T-helper 1 cell (primary cell): ENCODE measurements around the gene GPR156.
"Not testable (repeated sequence)": the region's sequence is repeated elsewhere in the genome, so short reads cannot be mapped to it uniquely, and the experiment has no call there.

ENCODE experiments used
- DNase-seq, 5 donors: peaks; one replicate each; pipeline ENCODE4 v3.0.0-alpha.2; 2012 to 2020

GPR156 gene

GRCh38 chr3:120272286-120272685 lies 12.7 kb downstream of the GPR156 start:
- DNase-seq = no peak

GRCh38 chr3:120265989-120266388 lies 19.0 kb downstream of the GPR156 start:
- DNase-seq = no peak

- DNase-seq = no peak
Observed at GRCh38 chr3:120264963-120265362, 20.1 kb downstream of the GPR156 start.

- no peak for DNase-seq
Observed at GRCh38 chr3:120263792-120264191, 21.2 kb downstream of the GPR156 start.

GRCh38 chr3:120258009-120258408 lies 27.0 kb downstream of the GPR156 start:
- no peak for DNase-seq

- DNase-seq = no peak
Observed at GRCh38 chr3:120245386-120245785, 39.6 kb downstream of the GPR156 start.

- DNase-seq = no peak
Observed at GRCh38 chr3:120244834-120245225, 40.2 kb downstream of the GPR156 start.

GRCh38 chr3:120239644-120240043 lies 45.4 kb downstream of the GPR156 start:
- no peak for DNase-seq

- no peak for DNase-seq
Observed at GRCh38 chr3:120227710-120228347, 57.2 kb downstream of the GPR156 start.

GRCh38 chr3:120224237-120224636 lies 60.8 kb downstream of the GPR156 start:
- no peak for DNase-seq

GRCh38 chr3:120218981-120219380 lies 66.0 kb downstream of the GPR156 start:
- no peak for DNase-seq

GRCh38 chr3:120216633-120217032 lies 68.4 kb downstream of the GPR156 start:
- not testable (repeated sequence) for DNase-seq

- no peak for DNase-seq
Observed at GRCh38 chr3:120214176-120214575, 70.8 kb downstream of the GPR156 start.

- DNase-seq = no peak
Observed at GRCh38 chr3:120212505-120212904, 72.5 kb downstream of the GPR156 start.

- DNase-seq = no peak
Observed at GRCh38 chr3:120209425-120209824, 75.6 kb downstream of the GPR156 start.

GRCh38 chr3:120204338-120204737 lies 80.7 kb downstream of the GPR156 start:
- no peak for DNase-seq

- no peak for DNase-seq
Observed at GRCh38 chr3:120203621-120204020, 81.4 kb downstream of the GPR156 start.

- no peak for DNase-seq
Observed at GRCh38 chr3:120203016-120203415, 82.0 kb downstream of the GPR156 start.

GRCh38 chr3:120202363-120202762 lies 82.7 kb downstream of the GPR156 start:
- no peak for DNase-seq

- DNase-seq = no peak
Observed at GRCh38 chr3:120200493-120201235, 84.4 kb downstream of the GPR156 start.

GRCh38 chr3:120198305-120198878 lies 86.6 kb downstream of the GPR156 start:
- no peak for DNase-seq

- DNase-seq = no peak
Observed at GRCh38 chr3:120196812-120197211, 88.2 kb downstream of the GPR156 start.

- no peak for DNase-seq
Observed at GRCh38 chr3:120196333-120196732, 88.7 kb downstream of the GPR156 start.

GRCh38 chr3:120193554-120193953 lies 91.5 kb downstream of the GPR156 start:
- DNase-seq = no peak
